ENCODE measurements around the gene INO80B.
"Not testable (repeated sequence)": the region's sequence is repeated elsewhere in the genome, so short reads cannot be mapped to it uniquely, and the experiment has no call there.

INO80B gene

GRCh38 chr2:74470742-74471141 lies 15.9 kb downstream of the INO80B start:
- CTCF ChIA-PET, result interaction anchor here (2.9 kb wide), 1 partner anchor 11 kb away, joined by 27 read pairs; the partner anchor contains the start of genes CCDC142 and TTC31
- Mint-ChIP-seq H3K4me3 (peak overlapping the region; percentile 66), H3K4me1 (peaks cover 44% of the 10 kb centered on the region), H3K36me3 (peaks cover 37% of the 10 kb centered on the region), H3K27ac (peak overlapping the region; percentile 86)
- not testable (repeated sequence) for DNase-seq, H3K27me3 Mint-ChIP-seq, H3K9me3 Mint-ChIP-seq

GRCh38 chr2:74471332-74472065 lies 16.6 kb downstream of the INO80B start:
- DNase-seq, result no peak
- peaks cover 40% of the 10 kb centered on the region for H3K4me1 Mint-ChIP-seq
- peak overlapping the region; percentile 96 for H3K4me3 Mint-ChIP-seq
- CTCF ChIA-PET, result interaction anchor here (1.0 to 2.9 kb wide), 2 partner anchors 10 to 13 kb away, joined by 3 to 27 read pairs; partner anchors contain the start of genes CCDC142, TTC31 and WBP1
- H3K36me3 Mint-ChIP-seq, result peaks cover 38% of the 10 kb centered on the region
- peaks cover 7% of the 10 kb centered on the region for H3K27me3 Mint-ChIP-seq
- H3K27ac Mint-ChIP-seq, result peak overlapping the region; percentile 99
- no peaks in the 10 kb centered on the region for H3K9me3 Mint-ChIP-seq

- Mint-ChIP-seq H3K9me3 (no peaks in the 10 kb centered on the region), H3K4me3 (peak within 1 kb of the TSS; percentile 96), H3K27me3 (peaks cover 7% of the 10 kb centered on the region), H3K27ac (peak within 1 kb of the TSS; percentile 99), H3K4me1 (peaks cover 40% of the 10 kb centered on the region), H3K36me3 (peaks cover 38% of the 10 kb centered on the region)
- peak; percentile 97 for DNase-seq
- CTCF ChIA-PET, result interaction anchor here (0.6 to 3.4 kb wide), 9 partner anchors 10 to 113 kb away, joined by 3 to 27 read pairs (median 4); partner anchors contain the start of genes CCDC142, INO80B, TTC31 and WBP1
These were observed 17.4 kb downstream of the INO80B start, which contains the start of gene MRPL53 for GRCh38 chr2:74472086-74472944. Gene MRPL53, minus strand, starts transcription at chr2:74472680. Its CDS starts 20 bp downstream, at chr2:74472660.

GRCh38 chr2:74472945-74473258 lies 18.0 kb downstream of the INO80B start:
- Mint-ChIP-seq H3K4me1 (peaks cover 40% of the 10 kb centered on the region), H3K27me3 (peaks cover 7% of the 10 kb centered on the region), H3K36me3 (peaks cover 43% of the 10 kb centered on the region), H3K9me3 (no peaks in the 10 kb centered on the region), H3K4me3 (peak overlapping the region; percentile 96), H3K27ac (peak overlapping the region; percentile 99)
- CTCF ChIA-PET, result interaction anchor here (0.9 to 3.4 kb wide), 7 partner anchors 9 to 113 kb away, joined by 3 to 27 read pairs (median 4); partner anchors contain the start of genes CCDC142, INO80B, TTC31 and WBP1
- DNase-seq, result no peak

GRCh38 chr2:74474481-74474880 lies 19.6 kb downstream of the INO80B start:
- H3K27ac Mint-ChIP-seq, result no peak overlapping the region
- CTCF ChIA-PET, result interaction anchor here (1.7 to 3.4 kb wide), 3 partner anchors 9 to 19 kb away, joined by 3 to 11 read pairs (median 6); partner anchors contain the start of genes CCDC142, INO80B and TTC31
- peaks cover 43% of the 10 kb centered on the region for H3K4me1 Mint-ChIP-seq
- DNase-seq, result no peak
- no peak overlapping the region for H3K4me3 Mint-ChIP-seq
- peaks cover 7% of the 10 kb centered on the region for H3K27me3 Mint-ChIP-seq
- peaks cover 46% of the 10 kb centered on the region for H3K36me3 Mint-ChIP-seq
- no peaks in the 10 kb centered on the region for H3K9me3 Mint-ChIP-seq

GRCh38 chr2:74474899-74475298 lies 20.0 kb downstream of the INO80B start:
- Mint-ChIP-seq H3K4me1 (peaks cover 44% of the 10 kb centered on the region), H3K27me3 (peaks cover 7% of the 10 kb centered on the region), H3K9me3 (no peaks in the 10 kb centered on the region), H3K4me3 (no peak overlapping the region), H3K27ac (peak overlapping the region; percentile 20), H3K36me3 (peaks cover 48% of the 10 kb centered on the region)
- CTCF ChIA-PET, result interaction anchor here (0.9 to 3.4 kb wide), 4 partner anchors 8 to 112 kb away, joined by 3 to 11 read pairs (median 6); partner anchors contain the start of genes CCDC142 and TTC31
- no peak for DNase-seq

- CTCF ChIA-PET, result interaction anchor here (0.7 to 6.1 kb wide), 10 partner anchors 9 to 147 kb away, joined by 3 to 86 read pairs (median 8); partner anchors contain the start of genes AUP1, HTRA2, INO80B and MRPL53
- Mint-ChIP-seq H3K27me3 (no peaks in the 10 kb centered on the region), H3K36me3 (peaks cover 38% of the 10 kb centered on the region), H3K4me3 (peak overlapping the region; percentile 100), H3K9me3 (no peaks in the 10 kb centered on the region), H3K4me1 (peaks cover 48% of the 10 kb centered on the region), H3K27ac (no peak overlapping the region)
- no peak for DNase-seq
These were observed 26.5 kb downstream of the INO80B start for GRCh38 chr2:74481431-74481830.

GRCh38 chr2:74481961-74482800 lies 27.3 kb downstream of the INO80B start:
- H3K4me1 Mint-ChIP-seq, result peaks cover 51% of the 10 kb centered on the region
- peaks cover 42% of the 10 kb centered on the region for H3K36me3 Mint-ChIP-seq
- CTCF ChIA-PET, result interaction anchor here (0.8 to 6.1 kb wide), 16 partner anchors 8 to 147 kb away, joined by 3 to 86 read pairs (median 4); partner anchors contain the start of genes AUP1, HTRA2, INO80B and MOGS
- no peaks in the 10 kb centered on the region for H3K27me3 Mint-ChIP-seq
- DNase-seq, result peak; percentile 75
- no peaks in the 10 kb centered on the region for H3K9me3 Mint-ChIP-seq
- peak overlapping the region; percentile 100 for H3K4me3 Mint-ChIP-seq
- peak overlapping the region; percentile 98 for H3K27ac Mint-ChIP-seq

GRCh38 chr2:74482801-74483674 lies 28.2 kb downstream of the INO80B start, which contains the start of the genes CCDC142 and TTC31:
Gene CCDC142, minus strand, starts transcription at chr2:74482998. Its CDS starts 161 bp downstream, at chr2:74482837.
Gene TTC31, plus strand, starts transcription at chr2:74483081. Its CDS starts 15 bp downstream, at chr2:74483096.
- peaks cover 51% of the 10 kb centered on the region for H3K4me1 Mint-ChIP-seq
- peak within 1 kb of the TSS; percentile 100 for H3K4me3 Mint-ChIP-seq
- H3K27me3 Mint-ChIP-seq, result no peaks in the 10 kb centered on the region
- CTCF ChIA-PET, result interaction anchor here (0.8 to 6.1 kb wide), 21 partner anchors 9 to 118 kb away, joined by 3 to 86 read pairs (median 4); partner anchors contain the start of genes AUP1, HTRA2, INO80B and MOGS
- DNase-seq, result peak; percentile 96
- no peaks in the 10 kb centered on the region for H3K9me3 Mint-ChIP-seq
- H3K27ac Mint-ChIP-seq, result peak within 1 kb of the TSS; percentile 98
- peaks cover 37% of the 10 kb centered on the region for H3K36me3 Mint-ChIP-seq

- Mint-ChIP-seq H3K4me1 (peaks cover 51% of the 10 kb centered on the region), H3K4me3 (peak overlapping the region; percentile 100), H3K27ac (peak overlapping the region; percentile 98), H3K36me3 (peaks cover 37% of the 10 kb centered on the region)
- not testable (repeated sequence) for H3K9me3 Mint-ChIP-seq, DNase-seq, H3K27me3 Mint-ChIP-seq
- CTCF ChIA-PET, result interaction anchor here (0.9 to 6.1 kb wide), 9 partner anchors 9 to 104 kb away, joined by 3 to 86 read pairs (median 6); partner anchors contain the start of genes AUP1, HTRA2, INO80B and MRPL53
These were observed 28.8 kb downstream of the INO80B start for GRCh38 chr2:74483675-74484164.

- no peak for DNase-seq
- Mint-ChIP-seq H3K4me1 (peaks cover 32% of the 10 kb centered on the region), H3K36me3 (peaks cover 32% of the 10 kb centered on the region), H3K27ac (no peak overlapping the region), H3K27me3 (no peaks in the 10 kb centered on the region), H3K9me3 (no peaks in the 10 kb centered on the region), H3K4me3 (no peak overlapping the region)
- CTCF ChIA-PET, result interaction anchor here (6.1 kb wide), 1 partner anchor 102 kb away, joined by 81 read pairs; no protein-coding TSS in a partner anchor
These were observed 31.3 kb downstream of the INO80B start for GRCh38 chr2:74486141-74486540.

Data from activated naive CD4-positive, alpha-beta T cell treated with anti-CD3 and anti-CD28 coated beads, Interleukin-2, amount 10 ng/mL, durations not matched to agents 7 days and 5 days (primary cell).